ENCODE data around the gene WDR3.

WDR3 gene

GRCh38 chr1:117970252-117970651, 40.7 kb downstream of the WDR3 start:
- no peak for DNase-seq (ENCODE audit: extremely low read depth, insufficient read length)
- TF ChIP-seq CTCF (IDR thresholded peaks at IDR 0.05; ENCODE audit: insufficient read depth, low read length, poor library complexity, severe bottlenecking): no peak
- Histone ChIP-seq H3K27me3 (replicated peaks; ENCODE audit: control insufficient read depth, insufficient read depth, low read length) (no peaks in the 10 kb centered on the region), H3K36me3 (ENCODE audit: control insufficient read depth, insufficient read depth, low read length) (no peaks in the 10 kb centered on the region), H3K4me3 (replicated peaks; ENCODE audit: low read depth, low read length) (no peak overlapping the region)

- no peaks in the 10 kb centered on the region; the same call in 1 of the 2 replicates for H3K27me3 ChIP-seq (replicated peaks; ENCODE audit: control insufficient read depth, insufficient read depth, low read length)
- H3K36me3 ChIP-seq (ENCODE audit: control insufficient read depth, insufficient read depth, low read length): no peaks in the 10 kb centered on the region
- no peak overlapping the region for H3K4me3 ChIP-seq (replicated peaks; ENCODE audit: low read depth, low read length)
- DNase-seq (ENCODE audit: extremely low read depth, insufficient read length): no peak
- TF ChIP-seq CTCF (IDR thresholded peaks at IDR 0.05; ENCODE audit: insufficient read depth, low read length, poor library complexity, severe bottlenecking): no peak
These were observed 42.2 kb downstream of the WDR3 start for GRCh38 chr1:117971777-117972176.

- Histone ChIP-seq H3K27me3 (replicated peaks; ENCODE audit: control insufficient read depth, insufficient read depth, low read length) (no peaks in the 10 kb centered on the region; the same call in 1 of the 2 replicates), H3K4me3 (replicated peaks; ENCODE audit: low read depth, low read length) (no peak overlapping the region), H3K36me3 (ENCODE audit: control insufficient read depth, insufficient read depth, low read length) (no peaks in the 10 kb centered on the region)
- TF ChIP-seq CTCF (IDR thresholded peaks at IDR 0.05; ENCODE audit: insufficient read depth, low read length, poor library complexity, severe bottlenecking): no peak
- DNase-seq (ENCODE audit: extremely low read depth, insufficient read length): no peak
These were observed 46.8 kb downstream of the WDR3 start for GRCh38 chr1:117976381-117976780.

- DNase-seq (ENCODE audit: extremely low read depth, insufficient read length): no peak
- Histone ChIP-seq H3K4me3 (replicated peaks; ENCODE audit: low read depth, low read length) (no peak overlapping the region), H3K27me3 (replicated peaks; ENCODE audit: control insufficient read depth, insufficient read depth, low read length) (no peaks in the 10 kb centered on the region), H3K36me3 (ENCODE audit: control insufficient read depth, insufficient read depth, low read length) (no peaks in the 10 kb centered on the region)
- no peak for TF ChIP-seq CTCF (IDR thresholded peaks at IDR 0.05; ENCODE audit: insufficient read depth, low read length, poor library complexity, severe bottlenecking)
These were observed 52.1 kb downstream of the WDR3 start for GRCh38 chr1:117981455-117982192.

- no peaks in the 10 kb centered on the region for H3K36me3 ChIP-seq (ENCODE audit: control insufficient read depth, insufficient read depth, low read length)
- no peak overlapping the region for H3K4me3 ChIP-seq (replicated peaks; ENCODE audit: low read depth, low read length)
- H3K27me3 ChIP-seq (replicated peaks; ENCODE audit: control insufficient read depth, insufficient read depth, low read length): no peaks in the 10 kb centered on the region
- no peak for DNase-seq (ENCODE audit: extremely low read depth, insufficient read length)
- TF ChIP-seq CTCF (IDR thresholded peaks at IDR 0.05; ENCODE audit: insufficient read depth, low read length, poor library complexity, severe bottlenecking): no peak
These were observed 55.7 kb downstream of the WDR3 start for GRCh38 chr1:117985239-117985638.

Measured in GM06990 (cell line).